Natural killer cell treated with Interleukin-12 subunit alpha and Interleukin-12 subunit beta and Interleukin-15 and Interleukin-18, amount 100 ng/mL, for 72 hours (primary cell): ENCODE data around the gene FAXC. TPM values are rescaled to one million over a fixed set of nuclear protein-coding genes. Genes with fewer than 3 reads are reported as not detected.

Experiments used
- ATAC-seq, 2 donors: fragments of 150-1000 bp; cut with Tn5 transposase in 1 of 2; sonication (Bioruptor Pico), chemical (Tn5 transposase) in 1 of 2; 2 replicates each; pipeline ENCODE4 v1.10.0; 2021
- DNase-seq: peaks from one replicate; pipeline ENCODE4 v3.0.0; 2022; ENCODE audit warnings: low spot score
- H3K27ac Mint-ChIP-seq, 2 donors: 1 replicate in 1 of 2; 2 replicates in 1 of 2; pipeline ENCODE4 v1.8.0; 2022; ENCODE audit warnings: mixed read lengths in 2 of 2, mild to moderate bottlenecking in 1 of 2, moderate library complexity in 1 of 2
- H3K27me3 Mint-ChIP-seq, 2 donors: 1 replicate in 1 of 2; 2 replicates in 1 of 2; pipeline ENCODE4 v1.8.0; 2022; ENCODE audit warnings: mixed read lengths in 2 of 2
- H3K36me3 Mint-ChIP-seq: one replicate; pipeline ENCODE4 v1.8.0; 2022; ENCODE audit warnings: mixed read lengths
- H3K4me1 Mint-ChIP-seq, 2 donors: 1 replicate in 1 of 2; 2 replicates in 1 of 2; pipeline ENCODE4 v1.8.0; 2022; ENCODE audit warnings: low read depth in 2 of 2, mixed read lengths in 2 of 2, mild to moderate bottlenecking in 1 of 2
- H3K4me3 Mint-ChIP-seq: one replicate; pipeline ENCODE4 v1.8.0; 2022; ENCODE audit warnings: mixed read lengths
- H3K9me3 Mint-ChIP-seq: 2 replicates; pipeline ENCODE4 v1.8.0; 2022; ENCODE audit warnings: mixed read lengths
- total RNA-seq, 2 donors: library from RNA; stranded (reverse); gene quantifications; one replicate each; pipeline ENCODE4 v1.2.3, GENCODE V29; 2022

The FAXC gene
- total RNA-seq, 2 donors from 2014 or later = not detected

DNA sequence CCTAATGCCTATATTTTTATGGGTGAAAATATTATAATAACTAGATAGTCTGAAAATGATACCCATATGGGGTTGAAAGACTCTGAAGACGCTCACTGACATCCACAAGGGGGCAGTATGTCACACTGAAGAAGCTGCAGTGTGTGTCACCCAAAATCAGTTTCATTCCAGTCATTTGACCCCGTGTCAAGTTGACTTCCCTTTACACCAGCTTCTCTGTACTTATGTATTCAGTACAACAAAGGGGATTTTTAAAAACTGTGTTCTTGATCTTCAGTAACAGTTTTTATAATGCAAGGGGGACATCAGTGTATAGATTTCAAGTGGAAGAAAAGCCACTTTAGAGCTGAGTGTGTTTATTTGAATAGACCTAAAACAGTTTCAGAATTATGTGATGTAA lies 19.3 kb downstream of the FAXC start:
- peaks cover 0 to 12% of the 10 kb centered on the region in 2 donors for H3K27me3 Mint-ChIP-seq
- DNase-seq = peak; percentile 80
- H3K9me3 Mint-ChIP-seq = no peaks in the 10 kb centered on the region
- H3K36me3 Mint-ChIP-seq = no peaks in the 10 kb centered on the region
- no peak overlapping the region for H3K27ac Mint-ChIP-seq
- no peaks in the 10 kb centered on the region for H3K4me1 Mint-ChIP-seq
- H3K4me3 Mint-ChIP-seq = no peak overlapping the region
- peak; percentile 57 to 79 for ATAC-seq

DNA sequence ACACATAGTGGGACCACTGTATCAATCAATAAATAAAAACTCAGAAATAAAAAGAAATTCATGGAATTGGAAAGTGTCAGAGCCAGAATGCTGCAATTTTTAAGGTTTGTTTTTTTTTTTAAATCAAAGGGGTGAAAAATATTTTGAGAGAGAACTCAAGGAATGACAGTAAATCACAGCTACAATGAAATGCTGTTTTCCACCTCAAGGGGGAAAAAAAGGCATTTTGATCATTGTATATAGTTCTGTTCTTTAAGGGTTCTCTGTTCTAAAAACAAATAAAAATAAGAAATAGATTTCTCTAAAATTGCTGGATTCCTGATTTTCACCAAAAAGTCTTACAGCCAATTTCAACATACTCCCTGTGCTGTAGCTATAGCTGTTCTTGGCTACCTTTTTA lies 24.5 kb downstream of the FAXC start:
- DNase-seq = no peak
- peaks cover 0 to 9% of the 10 kb centered on the region in 2 donors for H3K27me3 Mint-ChIP-seq
- H3K4me1 Mint-ChIP-seq = no peaks in the 10 kb centered on the region
- no peak overlapping the region for H3K4me3 Mint-ChIP-seq
- H3K36me3 Mint-ChIP-seq = no peaks in the 10 kb centered on the region
- H3K27ac Mint-ChIP-seq = no peak overlapping the region
- ATAC-seq = no peak
- H3K9me3 Mint-ChIP-seq = no peaks in the 10 kb centered on the region

DNA sequence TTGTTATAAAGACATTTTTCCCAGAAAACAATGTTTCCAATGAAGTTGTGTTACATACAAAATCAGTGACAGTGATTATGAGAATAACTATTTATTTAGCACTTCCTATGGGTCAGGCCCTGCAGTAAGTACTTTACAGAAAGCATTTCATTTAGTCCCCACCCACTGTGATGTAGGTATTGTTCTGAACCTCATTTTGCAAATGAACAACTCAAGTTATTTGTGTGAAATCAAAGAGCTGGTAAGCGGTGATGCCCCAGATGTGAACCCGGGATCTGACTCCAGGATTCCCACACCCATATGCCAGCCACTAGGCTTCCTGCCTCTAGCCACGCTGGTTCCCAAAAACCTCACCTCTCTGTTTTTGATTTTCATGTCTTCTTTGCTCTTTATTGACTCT lies 30.9 kb downstream of the FAXC start:
- no peak for ATAC-seq
- Mint-ChIP-seq H3K4me3 (no peak overlapping the region), H3K27me3 (peaks cover 23 to 38% of the 10 kb centered on the region in 2 donors), H3K27ac (no peak overlapping the region), H3K36me3 (no peaks in the 10 kb centered on the region), H3K9me3 (no peaks in the 10 kb centered on the region), H3K4me1 (no peaks in the 10 kb centered on the region)
- no peak for DNase-seq

DNA sequence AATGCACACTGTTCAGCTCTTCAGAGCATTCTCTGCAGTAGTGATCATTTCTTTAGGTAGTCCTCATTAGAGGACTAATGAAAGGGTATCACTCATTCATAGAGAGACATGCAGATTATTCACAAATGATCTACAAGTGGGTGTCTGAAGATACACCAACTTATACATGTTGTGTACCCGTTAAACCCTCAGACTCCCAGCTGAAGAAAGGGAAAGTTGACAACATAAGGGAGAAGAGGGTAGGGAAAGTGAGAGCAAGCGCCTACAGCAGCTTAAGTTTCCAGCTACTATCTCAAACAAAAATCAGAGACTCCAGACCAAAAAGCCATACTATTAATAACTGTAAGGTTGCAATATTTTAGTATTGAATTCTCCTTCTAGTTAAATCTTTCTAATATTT lies 37.1 kb downstream of the FAXC start:
- Mint-ChIP-seq H3K27me3 (peaks cover 15 to 41% of the 10 kb centered on the region in 2 donors), H3K9me3 (no peaks in the 10 kb centered on the region), H3K4me3 (no peak overlapping the region), H3K27ac (no peak overlapping the region), H3K4me1 (no peaks in the 10 kb centered on the region), H3K36me3 (no peaks in the 10 kb centered on the region)
- no peak for DNase-seq
- no peak for ATAC-seq

DNA sequence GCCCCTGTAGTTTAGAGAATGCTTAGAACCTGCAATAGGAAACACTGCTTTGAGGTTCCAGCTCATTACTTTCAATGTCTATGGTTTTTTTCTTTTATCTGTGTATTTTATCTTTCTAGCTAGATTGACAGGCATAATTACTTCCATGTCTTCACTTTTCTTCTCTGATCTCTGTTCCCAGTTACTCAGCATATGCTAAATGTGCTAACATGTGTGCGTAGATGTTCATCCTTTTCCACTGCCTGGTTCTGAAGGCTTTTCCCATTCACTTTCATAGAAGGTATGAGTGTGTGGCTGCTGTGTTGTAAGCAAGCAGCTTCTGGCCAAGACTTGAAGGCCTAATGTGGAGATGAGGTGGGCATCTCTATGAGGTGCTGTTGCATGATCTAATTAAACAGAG lies 38.9 kb downstream of the FAXC start:
- no peaks in the 10 kb centered on the region for H3K4me1 Mint-ChIP-seq
- peaks cover 24 to 43% of the 10 kb centered on the region in 2 donors for H3K27me3 Mint-ChIP-seq
- no peak overlapping the region for H3K4me3 Mint-ChIP-seq
- H3K27ac Mint-ChIP-seq = no peak overlapping the region
- H3K36me3 Mint-ChIP-seq = no peaks in the 10 kb centered on the region
- H3K9me3 Mint-ChIP-seq = no peaks in the 10 kb centered on the region
- DNase-seq (no peak), ATAC-seq (no peak)

DNA sequence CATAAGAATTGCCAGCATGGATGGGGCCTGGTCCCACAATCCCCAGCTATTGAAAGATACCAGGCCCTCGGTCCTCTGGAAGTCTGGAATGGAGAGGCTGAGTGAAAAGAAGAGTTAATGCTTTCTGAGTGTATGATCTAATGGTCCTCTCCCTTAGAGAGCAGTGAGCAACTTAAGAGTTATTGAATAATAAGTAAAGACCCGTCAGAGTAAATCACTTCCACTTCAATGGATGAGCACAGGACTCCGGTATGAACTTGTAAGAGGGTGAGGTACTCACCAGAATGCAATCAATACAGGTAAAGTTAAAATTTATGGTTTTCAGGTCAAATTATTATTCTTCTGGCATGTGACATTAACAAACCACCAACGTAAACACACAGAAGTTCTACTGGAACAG lies 39.9 kb downstream of the FAXC start:
- H3K36me3 Mint-ChIP-seq = no peaks in the 10 kb centered on the region
- H3K27me3 Mint-ChIP-seq = peaks cover 26 to 38% of the 10 kb centered on the region in 2 donors
- no peak overlapping the region for H3K27ac Mint-ChIP-seq
- no peak overlapping the region for H3K4me3 Mint-ChIP-seq
- no peaks in the 10 kb centered on the region for H3K9me3 Mint-ChIP-seq
- ATAC-seq (no peak), DNase-seq (no peak)
- no peaks in the 10 kb centered on the region for H3K4me1 Mint-ChIP-seq

DNA sequence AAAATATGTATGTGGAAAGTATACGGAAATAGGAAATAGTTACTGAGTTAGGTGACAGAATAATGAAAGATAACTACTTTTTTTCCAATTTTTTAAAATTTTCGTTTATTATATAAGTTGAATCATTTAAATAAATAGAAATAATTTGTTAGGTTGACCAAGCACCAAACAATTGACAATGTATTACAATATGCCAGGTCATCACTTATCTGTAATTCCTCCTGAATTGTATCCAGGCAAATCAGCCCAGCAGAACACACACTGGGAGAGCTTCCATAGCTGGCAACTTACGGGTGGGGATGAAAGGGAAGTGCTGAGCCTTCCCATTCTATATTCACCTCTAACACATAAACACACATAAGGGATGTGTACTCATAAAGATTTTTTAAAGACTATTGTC lies 40.7 kb downstream of the FAXC start:
- H3K4me3 Mint-ChIP-seq = no peak overlapping the region
- no peak for ATAC-seq
- no peak overlapping the region for H3K27ac Mint-ChIP-seq
- DNase-seq = no peak
- no peaks in the 10 kb centered on the region for H3K4me1 Mint-ChIP-seq
- H3K36me3 Mint-ChIP-seq = no peaks in the 10 kb centered on the region
- H3K9me3 Mint-ChIP-seq = no peaks in the 10 kb centered on the region
- H3K27me3 Mint-ChIP-seq = peaks cover 21 to 34% of the 10 kb centered on the region in 2 donors

DNA sequence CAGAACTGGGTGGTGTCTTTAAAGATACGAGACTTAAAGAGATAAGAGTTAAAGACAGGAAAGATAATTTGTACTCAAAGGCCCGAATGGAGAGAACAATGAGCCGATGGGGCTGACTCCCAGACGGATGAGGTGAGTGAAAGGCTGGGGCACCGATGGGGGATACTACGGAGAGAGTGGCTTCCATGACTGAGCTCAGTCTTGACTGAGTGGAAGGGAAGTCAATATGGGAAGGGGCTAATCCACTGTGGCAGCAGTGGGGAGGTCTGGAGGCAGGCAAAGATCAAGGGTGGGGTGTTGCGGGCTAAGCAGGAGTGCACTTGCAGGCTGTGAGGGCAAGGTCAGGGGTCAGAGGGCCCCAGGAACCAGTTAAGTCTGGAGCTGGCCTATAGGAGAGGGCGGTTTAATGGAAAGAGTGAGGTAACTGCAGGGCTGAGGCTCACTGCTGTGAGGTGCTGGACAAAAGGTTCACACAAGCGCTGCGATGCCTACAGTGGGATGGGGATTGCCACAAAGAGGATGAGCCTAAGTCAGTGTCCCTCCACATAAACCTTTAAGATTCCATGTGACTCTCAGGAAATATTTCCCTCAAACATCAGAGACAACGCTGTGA lies 42.1 kb downstream of the FAXC start:
- Mint-ChIP-seq H3K4me1 (no peaks in the 10 kb centered on the region), H3K36me3 (no peaks in the 10 kb centered on the region), H3K4me3 (no peak overlapping the region), H3K9me3 (no peaks in the 10 kb centered on the region), H3K27ac (no peak overlapping the region), H3K27me3 (peaks cover 19 to 31% of the 10 kb centered on the region in 2 donors)
- ATAC-seq (no peak), DNase-seq (no peak)

DNA sequence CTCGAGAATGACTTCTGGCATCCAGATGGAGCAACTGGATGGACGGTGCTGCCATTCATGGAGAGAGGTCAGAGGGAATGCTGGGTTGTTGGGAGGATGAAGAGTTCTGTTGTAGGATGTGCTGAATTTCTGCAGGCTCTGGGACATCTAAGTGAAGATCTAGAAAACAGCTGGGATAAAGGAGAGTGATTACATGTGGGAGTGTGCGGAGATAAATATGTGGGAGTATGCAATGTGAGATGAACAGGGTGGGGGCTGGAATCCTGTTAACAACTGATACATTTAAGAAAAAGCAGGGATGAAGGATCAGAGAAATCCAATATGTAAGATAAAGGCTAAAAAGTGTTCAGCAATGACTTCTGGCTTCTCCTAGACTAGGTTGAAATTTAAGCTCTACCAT lies 43.1 kb downstream of the FAXC start:
- Mint-ChIP-seq H3K36me3 (no peaks in the 10 kb centered on the region), H3K9me3 (no peaks in the 10 kb centered on the region), H3K27ac (no peak overlapping the region), H3K4me3 (no peak overlapping the region), H3K27me3 (peaks cover 23% of the 10 kb centered on the region in 2 donors), H3K4me1 (no peaks in the 10 kb centered on the region)
- DNase-seq (no peak), ATAC-seq (peak in 1 of 2 donors; percentile 6)

DNA sequence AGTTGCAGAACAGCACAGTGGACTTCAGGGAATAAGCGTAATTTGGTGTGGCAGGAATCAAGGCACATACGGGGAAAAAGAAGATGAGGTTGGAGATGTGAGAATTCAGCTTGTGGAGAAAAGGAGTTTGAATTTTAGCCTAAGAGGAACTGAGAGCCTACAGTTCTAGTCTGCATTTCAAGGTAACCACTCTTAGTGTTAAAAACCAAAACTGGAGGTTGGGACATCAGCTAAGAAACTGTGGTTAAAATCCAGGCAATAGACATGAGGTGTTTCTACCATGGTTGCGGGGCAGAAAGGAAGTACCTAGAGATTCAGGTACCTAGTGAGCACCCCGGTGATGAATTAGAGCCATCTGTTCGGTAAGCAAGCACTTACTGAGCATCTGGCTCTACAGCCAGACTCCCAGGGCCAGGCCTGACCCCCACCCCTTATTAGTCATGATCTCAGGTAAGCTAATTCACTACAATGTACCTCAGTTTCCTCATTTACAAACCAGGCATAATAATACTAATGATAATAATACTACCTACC lies 44.4 kb downstream of the FAXC start:
- no peaks in the 10 kb centered on the region for H3K36me3 Mint-ChIP-seq
- DNase-seq = no peak
- no peaks in the 10 kb centered on the region for H3K4me1 Mint-ChIP-seq
- peaks cover 25 to 26% of the 10 kb centered on the region in 2 donors for H3K27me3 Mint-ChIP-seq
- no peak overlapping the region for H3K27ac Mint-ChIP-seq
- ATAC-seq = no peak
- no peaks in the 10 kb centered on the region for H3K9me3 Mint-ChIP-seq
- H3K4me3 Mint-ChIP-seq = no peak overlapping the region

DNA sequence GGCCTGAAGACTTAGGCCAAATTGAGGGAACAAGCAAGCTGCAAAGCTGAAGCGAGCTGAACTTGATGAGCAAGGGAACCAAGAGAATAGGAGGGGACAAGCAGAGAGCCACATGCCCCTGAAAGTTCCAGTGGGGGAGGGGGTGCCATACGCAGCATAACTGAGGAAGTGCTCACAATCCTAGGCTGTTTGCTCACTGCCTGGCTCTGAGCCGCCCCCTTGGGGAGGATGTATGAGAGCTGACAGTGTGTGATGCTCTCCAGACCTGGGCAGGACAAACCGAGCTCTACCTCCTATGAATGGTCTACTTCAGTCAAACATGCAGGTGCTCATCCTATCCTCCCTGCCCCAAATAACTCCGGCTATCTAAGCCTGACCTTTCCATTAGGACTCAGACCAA lies 52.1 kb downstream of the FAXC start:
- DNase-seq (no peak), ATAC-seq (peak in 1 of 2 donors; percentile 44)
- Mint-ChIP-seq H3K27me3 (peaks cover 25 to 46% of the 10 kb centered on the region in 2 donors), H3K4me1 (no peaks in the 10 kb centered on the region), H3K27ac (no peak overlapping the region), H3K36me3 (no peaks in the 10 kb centered on the region), H3K9me3 (no peaks in the 10 kb centered on the region), H3K4me3 (no peak overlapping the region)

DNA sequence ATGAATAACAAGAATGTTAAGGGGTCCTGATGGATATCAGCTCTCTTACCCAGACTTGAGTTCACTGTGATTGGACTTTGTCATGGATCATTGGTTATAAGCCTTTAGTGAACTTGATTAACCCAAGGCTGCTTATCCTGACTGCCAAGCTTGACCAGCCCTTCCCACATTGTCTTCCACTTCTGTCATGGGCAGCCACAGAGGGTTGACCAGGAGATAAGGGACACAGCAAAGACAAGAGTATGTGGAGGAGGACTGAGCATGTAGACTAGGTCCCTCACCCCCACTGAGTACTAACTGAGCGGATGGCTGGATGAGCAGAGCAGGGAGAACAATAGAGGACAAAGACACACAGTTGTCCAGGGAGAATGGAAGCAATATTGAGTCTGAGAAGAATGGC lies 52.5 kb downstream of the FAXC start:
- no peaks in the 10 kb centered on the region for H3K36me3 Mint-ChIP-seq
- no peaks in the 10 kb centered on the region for H3K4me1 Mint-ChIP-seq
- ATAC-seq (no peak), DNase-seq (no peak)
- no peak overlapping the region for H3K4me3 Mint-ChIP-seq
- H3K9me3 Mint-ChIP-seq = no peaks in the 10 kb centered on the region
- peaks cover 24 to 46% of the 10 kb centered on the region in 2 donors for H3K27me3 Mint-ChIP-seq
- no peak overlapping the region for H3K27ac Mint-ChIP-seq

DNA sequence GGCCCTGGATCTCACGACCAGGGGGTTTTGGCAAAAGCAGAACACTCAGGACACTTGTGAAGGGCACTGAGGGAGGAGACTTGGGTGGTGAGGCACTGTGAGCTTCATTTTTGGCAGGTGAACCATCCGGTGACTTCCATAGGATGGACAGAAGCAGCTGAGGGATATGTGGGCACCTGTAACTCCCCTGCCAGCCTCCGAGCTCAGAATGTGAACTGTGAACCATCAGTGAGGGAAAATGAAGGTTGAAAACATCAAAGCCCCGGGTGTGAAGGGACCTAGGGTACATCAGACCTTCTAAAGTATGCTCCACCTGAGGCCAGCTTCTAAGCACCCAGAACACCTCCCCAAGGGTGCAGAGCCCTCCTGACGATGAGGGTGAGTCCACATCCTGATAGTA lies 53.2 kb downstream of the FAXC start:
- Mint-ChIP-seq H3K27ac (no peak overlapping the region), H3K36me3 (no peaks in the 10 kb centered on the region), H3K9me3 (no peaks in the 10 kb centered on the region), H3K4me1 (no peaks in the 10 kb centered on the region), H3K27me3 (peaks cover 22 to 46% of the 10 kb centered on the region in 2 donors), H3K4me3 (no peak overlapping the region)
- ATAC-seq (no peak), DNase-seq (no peak)

DNA sequence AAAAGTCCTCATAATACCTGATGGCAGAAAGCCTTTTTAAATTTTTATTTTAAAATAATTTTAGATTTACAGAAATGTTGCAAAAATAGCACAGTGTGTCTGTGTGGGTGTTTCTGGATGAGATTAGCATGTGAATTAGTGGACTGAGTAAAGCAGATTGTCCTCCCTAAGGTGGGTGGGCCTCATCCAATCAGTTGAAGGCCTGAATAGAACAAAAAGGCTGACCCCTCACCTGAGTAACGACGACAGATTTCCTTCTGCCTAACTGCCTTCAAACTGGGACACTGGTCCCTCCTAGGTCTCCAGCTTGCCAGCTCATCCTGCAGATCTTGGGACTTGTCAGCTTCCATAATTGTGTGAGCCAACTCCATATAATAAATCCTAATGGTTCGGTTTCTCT lies 54.2 kb downstream of the FAXC start:
- DNase-seq = no peak
- Mint-ChIP-seq H3K27me3 (peaks cover 19 to 40% of the 10 kb centered on the region in 2 donors), H3K4me1 (no peaks in the 10 kb centered on the region), H3K4me3 (no peak overlapping the region), H3K36me3 (no peaks in the 10 kb centered on the region), H3K9me3 (no peaks in the 10 kb centered on the region), H3K27ac (no peak overlapping the region)
- no peak for ATAC-seq

DNA sequence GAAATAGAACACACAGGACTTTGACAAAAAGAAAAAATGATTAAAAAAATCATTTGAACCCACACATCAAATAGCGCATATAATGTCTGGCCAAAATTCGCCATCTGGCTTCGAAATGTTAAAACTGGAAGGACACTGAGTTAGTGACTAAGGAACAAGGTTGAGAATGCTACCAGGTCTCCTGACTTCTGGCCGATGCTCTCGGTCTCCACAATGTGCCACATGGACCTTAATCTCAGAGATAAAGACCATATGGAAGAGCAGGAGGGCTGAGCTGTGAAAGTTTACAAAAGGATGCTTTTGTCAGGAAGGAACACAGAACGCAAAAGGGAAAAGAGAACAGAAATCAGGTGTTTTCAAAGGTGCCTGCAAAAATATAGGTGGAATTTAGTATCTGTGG lies 54.7 kb downstream of the FAXC start:
- Mint-ChIP-seq H3K9me3 (no peaks in the 10 kb centered on the region), H3K27me3 (peaks cover 16 to 35% of the 10 kb centered on the region in 2 donors), H3K4me1 (no peaks in the 10 kb centered on the region), H3K36me3 (no peaks in the 10 kb centered on the region), H3K27ac (no peak overlapping the region), H3K4me3 (no peak overlapping the region)
- no peak for DNase-seq
- ATAC-seq = no peak
